HUDEP-2 (cell line): Measurements from ENCODE around the gene FRRS1L.
"Not testable (repeated sequence)": the region's sequence is repeated elsewhere in the genome, so short reads cannot be mapped to it uniquely, and the experiment has no call there.

Source experiments
- DNase-seq, 76 experiments: peaks; one replicate each; lab custom pipeline; 2025; ENCODE audit not compliant: unreplicated experiment in 76 of 76; lab: John Stamatoyannopoulos, UW

FRRS1L gene

GRCh38 chr9:109138421-109138820 lies 28.6 kb downstream of the FRRS1L start:
- DNase-seq = no peak

- DNase-seq = peak in 49 of 76 experiments; percentile 8 to 94 (median 69)
Measured at GRCh38 chr9:109134167-109134578, 32.9 kb downstream of the FRRS1L start.

GRCh38 chr9:109133533-109133932 lies 33.5 kb downstream of the FRRS1L start:
- peak in 1 of 76 experiments; percentile 48 for DNase-seq

GRCh38 chr9:109132567-109133021 lies 34.5 kb downstream of the FRRS1L start:
- DNase-seq = peak in 36 of 76 experiments; percentile 12 to 78 (median 44)

- no peak for DNase-seq
Measured at GRCh38 chr9:109129470-109130197, 37.4 kb downstream of the FRRS1L start.

GRCh38 chr9:109126671-109127070 lies 40.4 kb downstream of the FRRS1L start:
- DNase-seq = not testable (repeated sequence)

- no peak for DNase-seq
Measured at GRCh38 chr9:109124121-109124520, 42.9 kb downstream of the FRRS1L start.

- peak in 9 of 76 experiments; percentile 12 to 51 (median 27) for DNase-seq
Measured at GRCh38 chr9:109122726-109123621, 44.1 kb downstream of the FRRS1L start.

- peak in 2 of 76 experiments; percentile 7 to 10 for DNase-seq
Measured at GRCh38 chr9:109121232-109121796, 45.7 kb downstream of the FRRS1L start.

GRCh38 chr9:109120204-109120789 lies 46.8 kb downstream of the FRRS1L start:
- no peak for DNase-seq

GRCh38 chr9:109119439-109120203 lies 47.4 kb downstream of the FRRS1L start, which contains the start of gene TMEM245:
Gene TMEM245, minus strand, starts transcription at chr9:109119947. Its CDS starts 34 bp downstream, at chr9:109119913.
- peak in 75 of 76 experiments; percentile 34 to 97 (median 93) for DNase-seq

- DNase-seq = peak in 6 of 76 experiments; percentile 15 to 56 (median 39)
Measured at GRCh38 chr9:109118808-109119438, 48.1 kb downstream of the FRRS1L start.

- peak in 72 of 76 experiments; percentile 19 to 90 (median 70) for DNase-seq
Measured at GRCh38 chr9:109117856-109118807, 48.9 kb downstream of the FRRS1L start.

- peak in 2 of 76 experiments; percentile 19 to 25 for DNase-seq
Measured at GRCh38 chr9:109115931-109116526, 51.0 kb downstream of the FRRS1L start.

- no peak for DNase-seq
Measured at GRCh38 chr9:109114670-109115069, 52.4 kb downstream of the FRRS1L start.

GRCh38 chr9:109113892-109114609 lies 53.0 kb downstream of the FRRS1L start:
- DNase-seq = no peak

GRCh38 chr9:109113254-109113653 lies 53.8 kb downstream of the FRRS1L start:
- no peak for DNase-seq
